ENCODE data around the gene NRXN3.

DNA sequence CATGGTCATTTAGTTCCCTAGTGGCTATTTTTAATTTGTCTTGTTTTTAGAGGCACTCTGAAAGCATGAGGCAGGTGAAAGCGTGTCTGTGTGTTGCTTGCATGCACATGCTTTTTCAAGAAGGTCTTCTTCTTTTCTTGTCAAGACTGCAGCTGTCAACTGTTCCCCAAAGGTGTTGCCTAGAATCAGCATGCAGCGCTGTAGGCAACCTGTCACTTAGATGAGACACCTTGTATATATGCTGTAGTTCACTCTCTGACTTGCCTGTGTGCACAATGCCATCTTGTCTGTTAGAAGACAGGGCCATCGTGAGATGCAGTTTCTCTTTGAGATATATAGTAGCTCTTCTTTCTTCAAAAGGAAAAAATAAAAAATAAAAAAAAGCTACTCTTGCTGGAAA is 1155.4 kb downstream of the NRXN3 start:
- TF ChIP-seq TARDBP (IDR thresholded peaks at IDR 0.05) (no peak), ARNT (IDR thresholded peaks at IDR 0.05) (no peak), LEF1 (IDR thresholded peaks at IDR 0.05; ENCODE audit: borderline replicate concordance) (no peak), FOXM1 (IDR thresholded peaks at IDR 0.05; ENCODE audit: borderline replicate concordance) (no peak), SUZ12 (IDR thresholded peaks at IDR 0.05) (no peak), ELF4 (IDR thresholded peaks at IDR 0.05) (no peak), NFRKB (IDR thresholded peaks at IDR 0.05) (no peak), SP1 (IDR thresholded peaks at IDR 0.05) (no peak), L3MBTL2 (conservative IDR thresholded peaks at IDR 0.05) (no peak)
- TF ChIP-seq, protein P1, sequence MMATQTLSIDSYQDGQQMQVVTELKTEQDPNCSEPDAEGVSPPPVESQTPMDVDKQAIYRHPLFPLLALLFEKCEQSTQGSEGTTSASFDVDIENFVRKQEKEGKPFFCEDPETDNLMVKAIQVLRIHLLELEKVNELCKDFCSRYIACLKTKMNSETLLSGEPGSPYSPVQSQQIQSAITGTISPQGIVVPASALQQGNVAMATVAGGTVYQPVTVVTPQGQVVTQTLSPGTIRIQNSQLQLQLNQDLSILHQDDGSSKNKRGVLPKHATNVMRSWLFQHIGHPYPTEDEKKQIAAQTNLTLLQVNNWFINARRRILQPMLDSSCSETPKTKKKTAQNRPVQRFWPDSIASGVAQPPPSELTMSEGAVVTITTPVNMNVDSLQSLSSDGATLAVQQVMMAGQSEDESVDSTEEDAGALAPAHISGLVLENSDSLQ (IDR thresholded peaks at IDR 0.05), result no peak

Measured in HEK293T (cell line).